Effector CD8-positive, alpha-beta T cell (primary cell): ENCODE results near the gene PSMB10.

Experiments
- DNase-seq: peaks from one replicate; lab custom pipeline; 2025; lab: John Stamatoyannopoulos, UW

Gene PSMB10

GRCh38 chr16:67963662-67964321 lies 27.1 kb upstream of the PSMB10 start:
- DNase-seq: no peak

GRCh38 chr16:67963292-67963661 lies 26.6 kb upstream of the PSMB10 start:
- DNase-seq: no peak

- DNase-seq: no peak
Observed at GRCh38 chr16:67962135-67962534, 25.5 kb upstream of the PSMB10 start.

- no peak for DNase-seq
Observed at GRCh38 chr16:67961551-67961957, 24.9 kb upstream of the PSMB10 start.

GRCh38 chr16:67959536-67960329 lies 23.1 kb upstream of the PSMB10 start:
- DNase-seq: no peak

- DNase-seq: no peak
Observed at GRCh38 chr16:67957622-67958021, 21.0 kb upstream of the PSMB10 start.

GRCh38 chr16:67954421-67955196 lies 18.0 kb upstream of the PSMB10 start:
- DNase-seq: no peak

- DNase-seq: no peak
Observed at GRCh38 chr16:67953641-67954375, 17.2 kb upstream of the PSMB10 start.

- DNase-seq: no peak
Observed at GRCh38 chr16:67951485-67951884, 14.8 kb upstream of the PSMB10 start.

- no peak for DNase-seq
Observed at GRCh38 chr16:67950335-67950843, 13.7 kb upstream of the PSMB10 start.

GRCh38 chr16:67949645-67950044 lies 13.0 kb upstream of the PSMB10 start:
- DNase-seq: no peak

GRCh38 chr16:67948015-67948414 lies 11.4 kb upstream of the PSMB10 start:
- DNase-seq: no peak

- DNase-seq: no peak
Observed at GRCh38 chr16:67946966-67947558, 10.4 kb upstream of the PSMB10 start.

- DNase-seq: no peak
Observed at GRCh38 chr16:67946128-67946569, 9.5 kb upstream of the PSMB10 start.

GRCh38 chr16:67945392-67945933 lies 8.8 kb upstream of the PSMB10 start:
- no peak for DNase-seq

GRCh38 chr16:67944690-67945391 lies 8.2 kb upstream of the PSMB10 start:
- DNase-seq: no peak

GRCh38 chr16:67943619-67944504 lies 7.2 kb upstream of the PSMB10 start, which contains the start of gene LCAT:
Gene LCAT (minus strand): TSS chr16:67944120. CDS start chr16:67944101, 19 bp downstream.
- no peak for DNase-seq

GRCh38 chr16:67943256-67943618 lies 6.6 kb upstream of the PSMB10 start:
- no peak for DNase-seq

GRCh38 chr16:67942510-67943255 lies 6.0 kb upstream of the PSMB10 start:
- no peak for DNase-seq
